GM18505 (cell line): ENCODE measurements around the gene SIX3.

Experiments used
- ATAC-seq: cut with Tn5 transposase; IDR thresholded peaks from one replicate; pipeline ENCODE4 v1.9.1; 2021; ENCODE audit not compliant: unreplicated experiment
- POLR2A ChIP-seq: IDR thresholded peaks from 4 replicates; pipeline ENCODE4 v1.6.1; 2011; ENCODE audit warnings: borderline replicate concordance; ENCODE audit not compliant: insufficient read depth, insufficient read length; ENCODE audit errors: extremely low read depth

SIX3 gene

GRCh38 chr2:44943031-44943692 lies 1.7 kb downstream of the SIX3 start:
- no peak for TF ChIP-seq POLR2A
- ATAC-seq, result no peak

GRCh38 chr2:44943693-44944101 lies 2.2 kb downstream of the SIX3 start:
- no peak for ATAC-seq

DNA sequence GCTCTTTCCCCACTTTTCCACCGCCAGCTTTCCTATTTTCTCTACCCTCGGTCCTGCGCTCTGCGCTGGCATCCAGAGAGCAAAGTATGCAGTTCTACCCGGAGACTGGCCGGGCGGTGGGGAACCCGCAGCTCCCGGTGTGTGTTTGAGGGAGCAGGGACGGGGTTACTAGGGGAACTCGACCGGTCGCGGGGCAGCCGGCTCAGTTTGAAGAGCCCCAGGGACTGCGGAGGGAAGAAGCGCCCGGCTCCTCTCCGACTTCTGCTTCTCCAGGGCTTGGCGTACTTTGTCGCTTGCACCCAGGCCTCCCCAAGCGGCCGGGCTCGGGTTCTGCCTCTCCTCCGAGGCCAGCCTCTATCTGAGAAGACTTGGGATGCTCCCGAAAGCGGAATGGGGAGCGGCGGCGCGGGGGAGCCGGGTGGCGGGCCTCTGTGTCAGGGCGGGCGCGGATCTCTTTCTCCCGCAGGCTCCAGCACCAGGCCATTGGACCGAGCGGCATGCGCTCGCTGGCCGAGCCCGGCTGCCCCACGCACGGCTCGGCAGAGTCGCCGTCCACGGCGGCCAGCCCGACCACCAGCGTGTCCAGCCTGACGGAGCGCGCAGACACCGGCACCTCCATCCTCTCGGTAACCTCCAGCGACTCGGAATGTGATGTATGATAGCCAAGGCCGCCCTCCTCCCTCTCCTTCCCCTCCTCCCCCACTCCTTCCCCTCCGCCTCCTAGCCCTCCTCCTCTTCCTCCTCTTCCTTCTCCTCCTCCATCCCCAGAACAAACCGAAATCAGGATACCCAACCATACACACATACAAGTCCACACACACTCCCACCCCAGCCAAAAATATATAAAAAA lies 2.8 kb downstream of the SIX3 start:
- ATAC-seq, result no peak

More at GRCh38 chr2:44943693-44944101, 2.2 kb downstream of the SIX3 start:
- TF ChIP-seq POLR2A, result no peak

DNA sequence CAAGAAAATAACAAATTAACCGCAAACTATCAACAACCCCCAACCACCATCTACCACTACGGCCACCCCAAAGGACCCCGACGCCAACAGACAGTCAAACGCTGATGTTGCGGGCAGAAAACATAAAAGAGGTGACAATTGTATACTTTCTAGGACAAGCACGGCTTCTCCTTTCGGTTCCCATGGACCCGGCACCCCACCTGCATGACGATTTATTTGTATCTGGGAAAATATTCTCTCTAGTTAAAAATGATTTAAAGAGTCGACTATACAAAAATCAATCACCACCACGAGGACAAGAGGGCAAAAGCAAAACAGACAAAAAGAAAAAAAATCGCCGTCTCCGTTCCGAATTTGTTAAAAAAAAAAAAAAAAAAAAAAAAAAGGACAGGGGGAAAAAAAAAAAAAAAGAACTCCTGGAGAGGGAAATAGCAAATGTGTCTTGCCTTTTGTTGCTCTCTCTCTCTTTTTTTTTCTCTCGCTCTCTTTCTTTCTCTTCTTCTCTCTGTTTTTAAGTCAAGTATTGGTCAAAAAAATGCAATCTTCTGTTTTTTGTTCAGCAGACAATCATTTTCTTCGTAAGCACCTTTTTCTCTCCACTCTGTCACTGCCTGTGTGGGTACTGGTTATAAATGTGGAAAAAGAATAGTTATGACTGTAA lies 3.6 kb downstream of the SIX3 start:
- ATAC-seq, result no peak
- TF ChIP-seq POLR2A, result no peak

More for the DNA sequence above, 2.8 kb downstream of the SIX3 start:
- TF ChIP-seq POLR2A, result no peak

GRCh38 chr2:44945676-44946371 lies 4.3 kb downstream of the SIX3 start:
- ATAC-seq, result no peak
- TF ChIP-seq POLR2A, result no peak

DNA sequence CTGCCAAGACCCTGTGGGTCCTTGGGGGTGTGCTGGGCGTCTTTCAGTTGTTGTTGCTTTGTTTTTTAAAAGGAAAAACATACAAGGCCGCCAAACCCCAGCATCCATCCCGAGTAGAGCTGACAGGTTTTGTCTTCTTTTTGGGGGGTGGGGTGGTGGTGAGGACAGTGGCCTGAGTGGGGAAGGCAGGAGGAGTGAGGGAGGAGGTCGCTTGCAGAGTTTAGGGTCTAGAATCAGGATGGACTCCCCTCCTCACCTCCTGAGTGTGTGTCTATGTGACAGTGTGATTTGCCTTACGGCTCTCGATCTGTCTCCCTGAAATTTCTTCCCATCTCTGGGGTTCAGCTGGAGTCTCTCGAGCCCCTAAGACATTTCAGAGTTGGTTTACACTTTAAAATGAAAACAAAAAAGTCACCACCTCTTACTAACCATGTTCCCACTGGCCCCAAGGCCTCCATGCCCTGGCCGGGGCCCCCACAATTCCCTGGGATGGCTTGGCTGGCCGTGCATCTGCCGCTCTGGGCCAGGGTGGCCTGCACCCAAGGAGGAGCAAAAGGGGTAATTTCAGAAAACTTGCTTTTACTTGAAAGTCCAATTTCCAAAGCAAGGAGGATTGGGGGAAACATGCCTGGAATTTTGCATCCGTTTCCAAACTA lies 5.0 kb downstream of the SIX3 start:
- no peak for TF ChIP-seq POLR2A
- ATAC-seq, result no peak

- no peak for ATAC-seq
- TF ChIP-seq POLR2A, result no peak
Observed at GRCh38 chr2:44947028-44947375, 5.5 kb downstream of the SIX3 start.

DNA sequence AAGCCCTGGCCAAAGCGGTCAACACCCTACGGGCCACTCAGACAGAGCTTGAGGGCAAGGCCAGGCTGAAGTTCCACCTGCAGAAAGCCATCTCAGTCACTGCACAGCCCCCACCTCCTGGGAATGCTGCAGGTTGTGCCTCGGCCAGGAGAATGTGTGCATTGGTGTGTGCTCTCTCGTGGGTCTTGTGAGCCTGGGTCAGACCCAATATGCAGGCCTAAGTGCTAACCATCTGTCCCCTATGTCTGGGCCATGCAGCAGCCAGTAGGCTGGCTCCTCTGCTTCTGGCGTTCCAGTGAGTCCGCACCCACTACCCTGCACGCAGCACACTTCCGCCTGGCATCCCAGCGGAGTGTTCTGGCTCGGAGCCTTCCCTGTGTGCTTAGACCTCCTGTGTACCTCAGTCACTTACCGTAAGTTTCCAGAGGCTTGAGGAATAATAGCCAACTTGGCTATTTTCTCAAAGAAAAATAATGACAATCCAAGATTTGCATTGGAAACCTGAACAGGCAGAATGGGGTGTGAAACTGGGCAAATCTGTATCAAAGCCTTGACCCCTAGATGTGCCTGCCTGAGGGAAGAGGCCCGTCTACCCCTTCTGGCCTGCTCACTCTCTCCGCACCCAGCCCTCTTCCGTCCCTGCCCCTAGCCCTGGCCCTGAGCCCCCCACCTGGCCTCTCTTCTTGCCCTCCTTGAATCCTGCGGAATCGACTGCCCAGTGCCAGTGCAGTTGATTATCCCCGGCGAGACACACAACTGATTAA lies 7.2 kb downstream of the SIX3 start:
- TF ChIP-seq POLR2A, result no peak
- ATAC-seq, result no peak

DNA sequence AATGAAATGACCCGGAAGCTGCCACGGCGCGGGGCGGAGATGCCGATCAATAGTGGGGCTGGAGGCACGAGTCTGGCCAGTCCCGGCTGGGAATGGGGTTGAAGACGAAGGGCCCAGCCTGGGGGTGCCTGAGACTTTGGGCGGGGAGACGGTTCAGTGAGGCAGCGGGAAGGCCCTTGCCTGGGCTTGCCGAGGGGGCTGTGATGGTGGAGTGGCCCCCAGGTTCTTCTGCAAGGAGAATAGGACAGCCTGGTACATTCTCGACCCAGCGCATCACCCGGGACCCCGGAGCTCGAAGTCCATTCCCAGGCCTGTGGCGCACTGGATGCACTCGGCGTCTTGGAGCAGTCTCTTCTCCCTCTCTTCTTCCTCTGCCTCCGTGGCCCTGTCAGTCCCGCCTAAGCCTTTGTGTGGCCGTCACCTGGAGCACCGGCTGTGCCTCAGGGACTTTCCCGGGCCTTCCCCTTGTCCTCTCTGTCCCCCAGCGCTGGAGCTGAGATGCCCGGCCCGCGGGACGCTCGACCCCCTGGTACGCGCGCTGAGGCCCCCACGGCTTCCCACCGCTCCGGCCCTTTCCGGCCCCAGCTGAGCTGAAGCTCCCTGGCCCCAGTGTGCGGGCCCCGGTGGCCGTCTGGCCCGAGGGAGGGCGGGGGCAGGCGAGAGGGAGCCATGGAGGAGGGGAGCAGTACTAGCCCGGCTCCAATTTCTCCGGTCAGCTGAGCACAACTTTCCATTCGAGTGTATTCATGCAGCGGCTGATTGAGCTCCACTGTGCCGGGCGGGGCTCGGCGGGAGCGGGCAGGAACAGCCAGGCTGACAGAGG lies 8.0 kb downstream of the SIX3 start:
- no peak for ATAC-seq

DNA sequence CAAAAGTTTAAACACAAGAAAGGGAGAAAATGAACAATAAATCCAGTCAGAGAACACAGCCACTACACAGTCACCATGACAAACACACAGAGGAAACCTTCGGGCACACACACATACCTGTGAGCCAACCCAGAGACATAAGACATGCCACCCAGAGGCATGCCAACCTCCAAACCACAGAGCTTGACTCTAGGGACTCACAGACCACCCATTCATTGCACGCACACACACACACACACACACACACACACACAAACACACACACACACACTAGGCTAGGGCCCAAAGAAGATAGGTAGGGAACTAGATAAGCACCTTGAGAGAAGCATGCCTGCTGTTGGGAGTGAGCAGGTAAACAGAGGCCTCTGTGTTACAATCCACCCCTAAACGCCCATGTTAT lies 9.1 kb downstream of the SIX3 start:
- TF ChIP-seq POLR2A, result no peak
- ATAC-seq, result no peak

More for the DNA sequence above, 8.0 kb downstream of the SIX3 start:
- TF ChIP-seq POLR2A, result no peak

- no peak for TF ChIP-seq POLR2A
- no peak for ATAC-seq
Observed at GRCh38 chr2:44951124-44951523, 9.6 kb downstream of the SIX3 start.
